Urinary bladder (tissue), 4 donors: Measurements from ENCODE around the gene ERBB4. TPM values are rescaled to one million over a fixed set of nuclear protein-coding genes. Genes with fewer than 3 reads are reported as not detected.
"Not testable (repeated sequence)": the region's sequence is repeated elsewhere in the genome, so short reads cannot be mapped to it uniquely, and the experiment has no call there.

Experiments used
- DNase-seq: peaks from one replicate; pipeline ENCODE4 v3.0.0-alpha.2; 2015; ENCODE audit errors: extremely low spot score
- H3K27ac ChIP-seq: one replicate; pipeline ENCODE4 v1.5.1; 2013; ENCODE audit warnings: low read depth, mild to moderate bottlenecking, moderate library complexity
- H3K36me3 ChIP-seq: one replicate; pipeline ENCODE4 v1.6.1; 2013; ENCODE audit warnings: mild to moderate bottlenecking, moderate library complexity; ENCODE audit not compliant: insufficient read depth
- H3K4me1 ChIP-seq: one replicate; pipeline ENCODE4 v1.6.1; 2013; ENCODE audit warnings: mild to moderate bottlenecking, moderate library complexity; ENCODE audit not compliant: insufficient read depth
- H3K4me3 ChIP-seq: one replicate; pipeline ENCODE4 v1.5.1; 2013; ENCODE audit warnings: low read depth, low read length
- WGBS: extraction: QIAGEN DNeasy Blood & Tissue Kit; methylation state at CpG from one replicate; pipeline ENCODE4 v1.1.7; 2013; 5-methylcytosine and 5-hydroxymethylcytosine counted together
- polyA plus RNA-seq: library from polyadenylated mRNA; stranded (reverse); fragments of 200-250 nt; gene quantifications from one replicate; pipeline ENCODE4 v1.2.3, GENCODE V29; 2013
- total RNA-seq: library from RNA; depleted of rRNA; stranded (reverse); fragments of >200 nt; gene quantifications from one replicate; pipeline ENCODE4 v1.2.3, GENCODE V29; 2014
- donor health status: healthy with polysubstance abuse.
- donor health status: healthy.

The ERBB4 gene
- total and polyA plus RNA-seq, 2 donors, result 0.13 to 3.2 TPM

GRCh38 chr2:212494418-212495020, 44.1 kb downstream of the ERBB4 start:
- 68% methylated on average over 1 of the region's 1 CpG for WGBS
- DNase-seq, result no peak
- no peak overlapping the region for H3K4me3 ChIP-seq
- H3K36me3 ChIP-seq, result no peaks in the 10 kb centered on the region
- H3K4me1 ChIP-seq, result no peaks in the 10 kb centered on the region
- no peak overlapping the region for H3K27ac ChIP-seq

DNA sequence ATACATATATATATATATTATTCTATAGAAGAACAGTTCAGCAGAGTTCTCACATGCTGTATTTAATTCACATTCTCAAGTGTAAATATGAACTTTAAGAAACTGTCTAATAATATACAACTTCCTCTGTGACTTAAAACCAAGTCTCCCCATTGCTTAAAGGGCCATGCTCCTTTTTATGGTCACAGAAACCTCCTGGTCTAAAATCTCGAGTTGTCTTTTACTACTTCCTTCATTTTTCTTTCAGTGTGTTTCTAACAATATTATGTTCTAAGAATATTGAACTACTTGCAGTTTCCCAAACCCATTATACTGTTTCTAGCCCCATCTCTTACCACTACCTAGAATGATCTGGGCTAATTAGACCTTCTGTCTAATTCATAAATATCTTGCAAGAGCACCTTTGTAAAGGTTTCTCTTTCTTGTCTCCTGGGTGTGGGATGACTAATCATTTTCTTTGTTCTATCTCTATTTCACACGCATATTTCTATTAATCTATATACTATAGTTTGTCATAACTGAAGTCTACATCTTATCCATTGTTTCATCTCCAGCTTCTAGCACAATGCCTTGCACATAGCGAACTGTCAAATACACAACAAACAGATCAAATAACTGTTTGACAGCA, 48.8 kb downstream of the ERBB4 start:
- Histone ChIP-seq H3K4me1 (no peaks in the 10 kb centered on the region), H3K36me3 (no peaks in the 10 kb centered on the region), H3K27ac (no peak overlapping the region), H3K4me3 (no peak overlapping the region)
- no peak for DNase-seq
- 78% methylated on average over 3 of the region's 3 CpGs for WGBS

DNA sequence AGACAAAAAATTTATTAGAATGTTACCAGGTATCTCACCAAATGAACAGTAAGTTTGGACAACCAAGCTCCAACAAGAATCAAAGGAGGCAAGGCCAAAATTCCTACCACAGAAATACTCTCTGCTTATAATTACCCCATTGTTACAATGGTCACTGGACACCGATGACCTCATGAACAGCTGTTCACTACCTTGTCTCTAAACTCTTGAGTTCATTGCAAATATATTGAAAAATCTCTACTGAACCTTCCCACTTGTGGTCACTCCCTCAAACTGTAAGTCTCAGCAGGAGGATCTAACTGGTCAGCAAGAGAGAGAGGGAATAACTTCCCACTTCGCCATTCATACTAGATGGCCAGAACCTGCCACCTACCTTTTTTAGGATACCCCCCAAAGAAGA, 50.0 kb downstream of the ERBB4 start:
- H3K4me3 ChIP-seq, result no peak overlapping the region
- WGBS, result 86% methylated on average over 2 of the region's 2 CpGs

GRCh38 chr2:212484563-212485080, 54.0 kb downstream of the ERBB4 start:
- Histone ChIP-seq H3K4me1 (no peaks in the 10 kb centered on the region), H3K27ac (no peak overlapping the region), H3K4me3 (no peak overlapping the region), H3K36me3 (no peaks in the 10 kb centered on the region)
- DNase-seq, result no peak
- WGBS, result 58% methylated on average over 4 of the region's 4 CpGs

More for the DNA sequence above, 50.0 kb downstream of the ERBB4 start:
- Histone ChIP-seq H3K27ac (no peak overlapping the region), H3K4me1 (no peaks in the 10 kb centered on the region), H3K36me3 (no peaks in the 10 kb centered on the region)
- no peak for DNase-seq

DNA sequence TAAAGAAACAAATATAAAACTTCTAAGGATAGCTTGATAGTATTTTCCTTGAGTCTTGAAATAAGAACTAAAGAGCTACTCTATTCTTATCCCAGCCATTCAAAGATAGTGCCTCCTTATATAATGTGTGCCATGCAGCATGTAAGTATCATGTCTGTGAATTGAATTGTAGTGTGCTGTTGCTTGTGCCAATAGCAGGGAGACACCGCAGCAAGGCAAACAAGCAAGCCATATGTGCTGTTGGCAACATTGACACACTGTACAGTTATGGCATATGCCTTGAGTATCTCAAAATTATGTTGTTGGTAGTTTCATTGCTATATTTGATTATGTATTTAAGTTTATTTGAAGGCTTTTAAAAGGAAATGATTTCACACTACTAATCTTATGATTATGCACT, 58.2 kb downstream of the ERBB4 start:
- no peaks in the 10 kb centered on the region for H3K4me1 ChIP-seq
- H3K27ac ChIP-seq, result no peak overlapping the region
- H3K4me3 ChIP-seq, result no peak overlapping the region
- 84% methylated on average over 1 of the region's 1 CpG for WGBS
- H3K36me3 ChIP-seq, result no peaks in the 10 kb centered on the region
- no peak for DNase-seq

DNA sequence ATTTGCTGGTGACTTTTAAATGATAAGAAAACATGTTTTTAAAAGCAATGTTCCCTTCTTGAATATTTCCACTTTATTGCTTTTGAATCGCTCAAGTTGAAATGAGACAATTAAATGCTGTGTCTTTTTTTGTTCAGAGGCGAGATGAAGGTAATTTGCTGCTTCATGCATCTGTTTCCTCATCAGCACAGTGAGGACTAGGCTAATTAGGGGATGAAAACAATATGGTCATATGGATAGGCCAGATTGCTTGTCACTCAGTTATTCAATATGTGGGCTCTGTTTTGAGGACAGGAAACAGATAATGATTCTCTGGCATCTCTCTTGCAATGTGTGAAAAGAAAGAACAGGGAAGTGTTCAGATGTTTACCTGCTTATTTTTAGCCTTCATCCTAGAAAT, 61.0 kb downstream of the ERBB4 start:
- Histone ChIP-seq H3K36me3 (no peaks in the 10 kb centered on the region), H3K4me1 (no peaks in the 10 kb centered on the region), H3K27ac (no peak overlapping the region), H3K4me3 (no peak overlapping the region)
- 77% methylated on average over 2 of the region's 2 CpGs for WGBS
- DNase-seq, result no peak

GRCh38 chr2:212473211-212473610, 65.4 kb downstream of the ERBB4 start:
- DNase-seq, result no peak
- H3K4me1 ChIP-seq, result no peaks in the 10 kb centered on the region
- H3K36me3 ChIP-seq, result no peaks in the 10 kb centered on the region
- no peak overlapping the region for H3K4me3 ChIP-seq
- 78% methylated on average over 1 of the region's 1 CpG for WGBS
- no peak overlapping the region for H3K27ac ChIP-seq

- H3K36me3 ChIP-seq, H3K4me3 ChIP-seq, DNase-seq, H3K4me1 ChIP-seq, H3K27ac ChIP-seq: not testable (repeated sequence)
- 78% methylated on average over 2 of the region's 2 CpGs for WGBS
Measured at GRCh38 chr2:212467551-212467950, 71.1 kb downstream of the ERBB4 start.

DNA sequence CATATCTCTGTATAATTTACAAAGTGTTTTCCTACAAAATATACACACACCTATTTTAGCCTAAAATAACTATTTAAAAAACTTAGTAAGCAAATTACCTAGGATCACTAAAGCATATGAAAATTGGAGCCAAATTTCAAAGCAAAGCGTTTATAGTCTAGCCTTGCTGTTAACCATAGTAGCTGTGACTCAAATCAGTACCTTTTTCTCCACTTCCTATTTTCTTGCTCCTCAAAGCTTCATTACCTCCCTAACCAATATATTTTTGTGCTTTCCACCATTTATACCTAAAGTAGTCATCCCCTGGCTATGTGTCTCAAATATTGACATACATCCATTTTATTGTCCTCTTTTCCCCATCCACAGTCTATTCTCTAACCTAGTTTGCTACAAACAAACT, 73.1 kb downstream of the ERBB4 start:
- 91% methylated on average over 1 of the region's 1 CpG for WGBS

DNA sequence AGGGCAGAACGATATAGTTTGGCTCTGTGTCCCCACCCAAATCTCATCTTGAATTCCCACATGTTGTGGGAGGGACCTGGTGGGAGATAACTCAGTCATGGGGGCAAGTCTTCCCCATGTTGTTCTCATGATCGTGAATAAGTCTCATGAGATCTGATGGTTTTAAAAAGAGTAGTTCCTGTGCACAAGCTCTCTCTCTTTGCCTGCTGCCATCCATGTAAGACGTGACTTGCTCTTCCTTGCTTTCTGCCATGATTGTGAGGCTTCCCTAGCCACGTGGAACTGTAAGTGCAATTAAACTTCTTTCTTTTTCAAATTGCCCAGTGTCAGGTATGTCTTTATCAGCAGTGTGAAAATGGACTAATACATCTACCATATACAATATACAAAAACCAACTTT, 76.9 kb downstream of the ERBB4 start:
- H3K4me3 ChIP-seq, H3K27ac ChIP-seq, H3K36me3 ChIP-seq, DNase-seq, H3K4me1 ChIP-seq: not testable (repeated sequence)
- WGBS, result 79% methylated on average over 4 of the region's 4 CpGs

More for the DNA sequence above, 73.1 kb downstream of the ERBB4 start:
- H3K36me3 ChIP-seq, result no peaks in the 10 kb centered on the region
- no peak for DNase-seq
- H3K27ac ChIP-seq, result no peak overlapping the region
- no peaks in the 10 kb centered on the region for H3K4me1 ChIP-seq
- no peak overlapping the region for H3K4me3 ChIP-seq

- H3K27ac ChIP-seq, result no peak overlapping the region
- no peak overlapping the region for H3K4me3 ChIP-seq
- 95% methylated on average over 3 of the region's 3 CpGs for WGBS
- DNase-seq, result no peak
- H3K4me1 ChIP-seq, result no peaks in the 10 kb centered on the region
- H3K36me3 ChIP-seq, result no peaks in the 10 kb centered on the region
Measured at GRCh38 chr2:212454149-212454548, 84.5 kb downstream of the ERBB4 start.

GRCh38 chr2:212451786-212452231, 86.8 kb downstream of the ERBB4 start:
- 18% methylated on average over 1 of the region's 1 CpG for WGBS
- H3K36me3 ChIP-seq, result no peaks in the 10 kb centered on the region
- no peaks in the 10 kb centered on the region for H3K4me1 ChIP-seq
- no peak for DNase-seq
- no peak overlapping the region for H3K27ac ChIP-seq
- no peak overlapping the region for H3K4me3 ChIP-seq

DNA sequence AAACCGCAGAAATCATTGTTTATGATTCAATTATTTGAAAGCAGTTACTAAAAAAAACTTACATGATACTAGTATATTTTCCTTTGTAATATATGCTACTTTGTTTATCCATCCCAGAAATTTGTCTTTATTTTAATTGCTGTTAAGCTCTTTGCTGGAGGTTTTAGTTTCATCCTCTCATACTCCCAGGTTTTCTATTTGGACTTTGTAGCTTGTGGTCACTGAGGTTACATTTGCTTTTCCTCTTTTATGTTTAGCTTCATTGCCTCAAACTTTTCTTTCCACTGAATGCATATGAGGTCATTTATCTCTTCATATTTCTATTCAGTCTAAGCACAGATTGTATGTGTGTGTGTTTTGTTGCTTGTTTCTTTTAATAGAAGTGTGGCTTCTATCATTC, 89.9 kb downstream of the ERBB4 start:
- H3K27ac ChIP-seq, result no peak overlapping the region
- WGBS, result 70% methylated on average over 1 of the region's 1 CpG
- H3K4me3 ChIP-seq, result no peak overlapping the region
- no peak for DNase-seq
- no peaks in the 10 kb centered on the region for H3K4me1 ChIP-seq
- no peaks in the 10 kb centered on the region for H3K36me3 ChIP-seq

DNA sequence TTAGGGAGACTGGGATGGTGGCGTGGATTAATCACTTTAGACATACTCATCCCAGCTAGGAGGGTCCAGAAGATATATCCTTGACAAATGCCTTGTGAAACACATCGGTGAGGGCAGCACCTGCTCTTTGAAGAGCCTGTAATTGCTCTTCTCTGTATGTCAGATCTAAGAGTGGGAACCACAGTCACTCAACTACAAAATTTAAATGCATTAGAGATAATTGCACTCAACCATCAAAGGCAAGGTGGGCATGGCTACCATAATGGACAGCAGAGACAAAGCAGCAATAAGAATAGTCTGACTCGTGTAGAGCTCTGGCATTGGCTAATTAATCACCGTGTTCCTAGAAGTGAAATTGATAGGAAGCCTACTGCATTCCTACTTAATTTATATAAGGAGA, 96.8 kb downstream of the ERBB4 start:
- H3K4me3 ChIP-seq, result no peak overlapping the region
- H3K36me3 ChIP-seq, result no peaks in the 10 kb centered on the region
- no peaks in the 10 kb centered on the region for H3K4me1 ChIP-seq
- no peak overlapping the region for H3K27ac ChIP-seq
- DNase-seq, result no peak
- WGBS, result 82% methylated on average over 4 of the region's 4 CpGs
